Bronchial epithelial cell (primary cell): Measurements from ENCODE around the gene RYR2. TPM values are rescaled to one million over a fixed set of nuclear protein-coding genes. Genes with fewer than 3 reads are reported as not detected.

Source experiments
- DNase-seq: peaks from one replicate; pipeline ENCODE4 v3.0.0-alpha.2; 2010; ENCODE audit warnings: low read depth
- FAIRE-seq: peaks from 2 replicates; lab custom pipeline; 2011; peaks lifted over from hg19 to GRCh38; lab: Jason Lieb, UNC
- H3K27me3 ChIP-seq: 2 replicates; pipeline ENCODE4 v1.5.1; 2011; ENCODE audit warnings: low read length; ENCODE audit not compliant: control insufficient read depth, insufficient read depth
- H3K36me3 ChIP-seq: 2 replicates; pipeline ENCODE4 v1.5.1; 2011; ENCODE audit warnings: low read length; ENCODE audit not compliant: control insufficient read depth, insufficient read depth
- H3K4me3 ChIP-seq: 2 replicates; pipeline ENCODE4 v1.5.1; 2011; ENCODE audit warnings: mild to moderate bottlenecking, low read depth, low read length, control low read depth
- CTCF ChIP-seq: IDR thresholded peaks from 2 replicates; pipeline ENCODE4 v1.5.1; 2011; ENCODE audit warnings: mild to moderate bottlenecking, moderate library complexity, low read length, control low read depth, inconsistent platforms; ENCODE audit not compliant: insufficient read depth, severe bottlenecking
- total RNA-seq: library from RNA; depleted of rRNA; stranded (reverse); fragments of >200 nt; gene quantifications from 2 replicates; pipeline ENCODE4 v1.2.1, GENCODE V29; 2014

Gene RYR2
- total RNA-seq, 1 donor from 2014 or later: not detected

GRCh38 chr1:237610157-237610556, 568.2 kb downstream of the RYR2 start:
- no peak for DNase-seq
- no peaks in the 10 kb centered on the region for H3K36me3 ChIP-seq
- H3K4me3 ChIP-seq: no peak overlapping the region
- no peak for TF ChIP-seq CTCF
- H3K27me3 ChIP-seq: no peaks in the 10 kb centered on the region
- no peak for FAIRE-seq

GRCh38 chr1:237613984-237614383, 572.0 kb downstream of the RYR2 start:
- DNase-seq: no peak
- no peak for FAIRE-seq
- Histone ChIP-seq H3K27me3 (no peaks in the 10 kb centered on the region), H3K36me3 (no peaks in the 10 kb centered on the region), H3K4me3 (no peak overlapping the region)
- TF ChIP-seq CTCF: no peak

- DNase-seq: no peak
- Histone ChIP-seq H3K27me3 (no peaks in the 10 kb centered on the region), H3K4me3 (no peak overlapping the region), H3K36me3 (no peaks in the 10 kb centered on the region)
- FAIRE-seq: no peak
- TF ChIP-seq CTCF: no peak
Measured at GRCh38 chr1:237619553-237619952, 577.6 kb downstream of the RYR2 start.

- Histone ChIP-seq H3K4me3 (no peak overlapping the region), H3K36me3 (no peaks in the 10 kb centered on the region), H3K27me3 (no peaks in the 10 kb centered on the region)
- DNase-seq: no peak
- TF ChIP-seq CTCF: no peak
- no peak for FAIRE-seq
Measured at GRCh38 chr1:237634922-237635321, 592.9 kb downstream of the RYR2 start.

GRCh38 chr1:237638555-237638954, 596.6 kb downstream of the RYR2 start:
- DNase-seq: no peak
- no peak for FAIRE-seq
- Histone ChIP-seq H3K4me3 (no peak overlapping the region), H3K36me3 (no peaks in the 10 kb centered on the region), H3K27me3 (no peaks in the 10 kb centered on the region)
- no peak for TF ChIP-seq CTCF

- no peak for DNase-seq
- H3K36me3 ChIP-seq: no peaks in the 10 kb centered on the region
- FAIRE-seq: no peak
- no peak for TF ChIP-seq CTCF
- no peak overlapping the region for H3K4me3 ChIP-seq
- H3K27me3 ChIP-seq: no peaks in the 10 kb centered on the region
Measured at GRCh38 chr1:237640011-237640671, 598.2 kb downstream of the RYR2 start.
